ENCODE data around the gene AGO1. TPM values are rescaled to one million over a fixed set of nuclear protein-coding genes. Genes with fewer than 3 reads are reported as not detected.
"Not testable (repeated sequence)": the region's sequence is repeated elsewhere in the genome, so short reads cannot be mapped to it uniquely, and the experiment has no call there.

The AGO1 gene
- total RNA-seq, 1 donor from 2014 or later: 61.5 TPM

DNA sequence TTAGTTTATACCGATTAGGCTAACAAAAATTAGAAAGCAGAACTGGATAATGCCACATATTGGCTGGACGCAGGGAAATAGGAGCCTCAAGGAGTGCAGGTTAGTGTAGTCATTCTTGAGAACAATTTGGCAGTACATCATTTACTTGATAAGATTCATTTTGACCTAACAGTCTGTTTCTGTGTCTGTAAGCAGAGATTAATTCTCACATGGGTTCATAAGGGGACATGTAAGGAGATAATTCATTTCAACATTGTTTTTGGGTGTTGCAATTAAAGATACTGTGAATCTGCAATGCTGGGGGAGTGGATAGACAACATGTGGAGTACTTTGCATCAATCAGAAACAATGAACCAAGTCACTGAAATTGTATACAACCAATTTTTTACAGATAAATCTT, 79.9 kb downstream of the AGO1 start:
- TF ChIP-seq, protein P1, sequence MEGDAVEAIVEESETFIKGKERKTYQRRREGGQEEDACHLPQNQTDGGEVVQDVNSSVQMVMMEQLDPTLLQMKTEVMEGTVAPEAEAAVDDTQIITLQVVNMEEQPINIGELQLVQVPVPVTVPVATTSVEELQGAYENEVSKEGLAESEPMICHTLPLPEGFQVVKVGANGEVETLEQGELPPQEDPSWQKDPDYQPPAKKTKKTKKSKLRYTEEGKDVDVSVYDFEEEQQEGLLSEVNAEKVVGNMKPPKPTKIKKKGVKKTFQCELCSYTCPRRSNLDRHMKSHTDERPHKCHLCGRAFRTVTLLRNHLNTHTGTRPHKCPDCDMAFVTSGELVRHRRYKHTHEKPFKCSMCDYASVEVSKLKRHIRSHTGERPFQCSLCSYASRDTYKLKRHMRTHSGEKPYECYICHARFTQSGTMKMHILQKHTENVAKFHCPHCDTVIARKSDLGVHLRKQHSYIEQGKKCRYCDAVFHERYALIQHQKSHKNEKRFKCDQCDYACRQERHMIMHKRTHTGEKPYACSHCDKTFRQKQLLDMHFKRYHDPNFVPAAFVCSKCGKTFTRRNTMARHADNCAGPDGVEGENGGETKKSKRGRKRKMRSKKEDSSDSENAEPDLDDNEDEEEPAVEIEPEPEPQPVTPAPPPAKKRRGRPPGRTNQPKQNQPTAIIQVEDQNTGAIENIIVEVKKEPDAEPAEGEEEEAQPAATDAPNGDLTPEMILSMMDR (conservative IDR thresholded peaks at IDR 0.05): no peak
- Mint-ChIP-seq H3K27me3 (ENCODE audit: low read depth) (no peaks in the 10 kb centered on the region), H3K27ac (ENCODE audit: unreplicated experiment) (no peak overlapping the region), H3K36me3 (ENCODE audit: low read depth) (peaks cover 6% of the 10 kb centered on the region), H3K4me1 (no peaks in the 10 kb centered on the region), H3K4me3 (no peak overlapping the region), H3K9me3 (no peaks in the 10 kb centered on the region)
- no peak for DNase-seq (ENCODE audit: low read depth, low spot score)

GRCh38 chr1:35964277-35964676, 81.3 kb downstream of the AGO1 start:
- H3K27ac Mint-ChIP-seq (ENCODE audit: unreplicated experiment); H3K27me3 Mint-ChIP-seq (ENCODE audit: low read depth); DNase-seq (ENCODE audit: low read depth, low spot score); H3K4me3 Mint-ChIP-seq; H3K9me3 Mint-ChIP-seq; H3K4me1 Mint-ChIP-seq: not testable (repeated sequence)
- peaks cover 16% of the 10 kb centered on the region for H3K36me3 Mint-ChIP-seq (ENCODE audit: low read depth)

GRCh38 chr1:35968396-35968795, 85.4 kb downstream of the AGO1 start:
- Mint-ChIP-seq H3K27ac (ENCODE audit: unreplicated experiment) (no peak overlapping the region), H3K4me1 (no peaks in the 10 kb centered on the region), H3K27me3 (ENCODE audit: low read depth) (no peaks in the 10 kb centered on the region), H3K36me3 (ENCODE audit: low read depth) (peaks cover 19% of the 10 kb centered on the region), H3K9me3 (no peaks in the 10 kb centered on the region), H3K4me3 (no peak overlapping the region)
- no peak for DNase-seq (ENCODE audit: low read depth, low spot score)
- TF ChIP-seq, protein P1 (conservative IDR thresholded peaks at IDR 0.05): no peak

DNA sequence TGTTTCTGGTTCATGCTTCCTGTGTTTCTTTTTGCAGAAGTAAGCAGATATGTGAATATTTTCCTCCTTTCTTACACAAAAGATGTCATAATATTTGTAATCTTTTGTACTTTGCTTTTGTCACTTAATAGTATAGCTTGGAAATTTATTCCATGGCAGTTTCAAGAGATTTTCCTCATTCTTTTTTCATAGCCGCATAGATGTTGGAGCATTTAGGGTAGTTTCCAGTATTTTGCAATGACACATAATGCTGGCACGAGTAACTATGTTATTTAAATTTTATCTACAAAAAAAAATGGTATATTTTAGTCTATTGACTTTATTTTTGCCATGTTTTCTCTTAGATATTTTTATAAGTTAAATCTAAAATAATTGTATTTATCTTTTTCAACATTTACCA, 88.6 kb downstream of the AGO1 start:
- Mint-ChIP-seq H3K27me3 (ENCODE audit: low read depth) (no peaks in the 10 kb centered on the region), H3K4me3 (no peak overlapping the region), H3K36me3 (ENCODE audit: low read depth) (peaks cover 25% of the 10 kb centered on the region), H3K9me3 (no peaks in the 10 kb centered on the region), H3K4me1 (no peaks in the 10 kb centered on the region), H3K27ac (ENCODE audit: unreplicated experiment) (no peak overlapping the region)
- no peak for DNase-seq (ENCODE audit: low read depth, low spot score)
- TF ChIP-seq, protein P1 (conservative IDR thresholded peaks at IDR 0.05): no peak

- H3K36me3 Mint-ChIP-seq (ENCODE audit: low read depth): peaks cover 25% of the 10 kb centered on the region
- not testable (repeated sequence) for H3K27ac Mint-ChIP-seq (ENCODE audit: unreplicated experiment); H3K4me1 Mint-ChIP-seq; H3K27me3 Mint-ChIP-seq (ENCODE audit: low read depth); DNase-seq (ENCODE audit: low read depth, low spot score); H3K9me3 Mint-ChIP-seq; H3K4me3 Mint-ChIP-seq
These were observed 89.6 kb downstream of the AGO1 start for GRCh38 chr1:35972631-35973030.

GRCh38 chr1:35980090-35980489, 97.1 kb downstream of the AGO1 start:
- TF ChIP-seq, protein P1 (conservative IDR thresholded peaks at IDR 0.05): no peak
- no peak overlapping the region for H3K4me3 Mint-ChIP-seq
- no peaks in the 10 kb centered on the region for H3K27me3 Mint-ChIP-seq (ENCODE audit: low read depth)
- H3K4me1 Mint-ChIP-seq: no peaks in the 10 kb centered on the region
- H3K36me3 Mint-ChIP-seq (ENCODE audit: low read depth): peaks cover 5% of the 10 kb centered on the region
- H3K9me3 Mint-ChIP-seq: no peaks in the 10 kb centered on the region
- DNase-seq (ENCODE audit: low read depth, low spot score): no peak
- H3K27ac Mint-ChIP-seq (ENCODE audit: unreplicated experiment): no peak overlapping the region

Other genes starting within 250 kb of the AGO1 start
- gene PSMB2, start 241.7 kb upstream of the AGO1 start, total RNA-seq: 104 and 105 TPM in 2 replicates
- 18.0 and 19.0 TPM in 2 replicates for gene C1orf216, start 164.3 kb upstream of the AGO1 start, total RNA-seq
- 69.4 and 73.8 TPM in 2 replicates for gene CLSPN, start 113.2 kb upstream of the AGO1 start, total RNA-seq
- 13.8 and 17.1 TPM in 2 replicates for gene AGO4, start 75.2 kb upstream of the AGO1 start, total RNA-seq
- 27.9 and 29.2 TPM in 2 replicates for gene AGO3, start 47.9 kb downstream of the AGO1 start, total RNA-seq
- gene TEKT2, start 200.9 kb downstream of the AGO1 start, total RNA-seq: 7.4 and 8.4 TPM in 2 replicates
- gene ADPRS, start 205.7 kb downstream of the AGO1 start, total RNA-seq: 33.8 and 34.0 TPM in 2 replicates
- 0.09 TPM in 2 replicates for gene COL8A2, start 242.0 kb downstream of the AGO1 start, total RNA-seq